Measurements from ENCODE around the gene BCL7B. TPM values are rescaled to one million over a fixed set of nuclear protein-coding genes. Genes with fewer than 3 reads are reported as not detected.

BCL7B gene
- total RNA-seq, 6 experiments from 2014 or later: 19.3 to 45.6 (median 21.3) TPM

- no peak overlapping the region for H3K27ac ChIP-seq
- TF ChIP-seq POLR2A (IDR thresholded peaks at IDR 0.05) (no peak), CTCF (IDR thresholded peaks at IDR 0.05) (no peak)
- H3K4me3 ChIP-seq: no peak overlapping the region
- DNase-seq: peak in 1 of 3 donors; percentile 24
- no peaks in the 10 kb centered on the region for H3K27me3 ChIP-seq
- intact Hi-C loops (cut with DNase I): no loop called here
- peaks cover 0 to 50% (median 36%) of the 10 kb centered on the region in 4 donors for H3K36me3 ChIP-seq
- WGBS (ENCODE audit: insufficient coverage, low coverage, low lambda C conversion rate, missing lambda C conversion rate): 100% methylated on average over 2 of the region's 6 CpGs
- H3K4me1 ChIP-seq: peaks cover 0 to 9% (median 2%) of the 10 kb centered on the region in 4 donors
- no peak for ATAC-seq
- H3K9me3 ChIP-seq: no peaks in the 10 kb centered on the region
Measured at GRCh38 chr7:73572767-73573186, 15.3 kb upstream of the BCL7B start.

DNA sequence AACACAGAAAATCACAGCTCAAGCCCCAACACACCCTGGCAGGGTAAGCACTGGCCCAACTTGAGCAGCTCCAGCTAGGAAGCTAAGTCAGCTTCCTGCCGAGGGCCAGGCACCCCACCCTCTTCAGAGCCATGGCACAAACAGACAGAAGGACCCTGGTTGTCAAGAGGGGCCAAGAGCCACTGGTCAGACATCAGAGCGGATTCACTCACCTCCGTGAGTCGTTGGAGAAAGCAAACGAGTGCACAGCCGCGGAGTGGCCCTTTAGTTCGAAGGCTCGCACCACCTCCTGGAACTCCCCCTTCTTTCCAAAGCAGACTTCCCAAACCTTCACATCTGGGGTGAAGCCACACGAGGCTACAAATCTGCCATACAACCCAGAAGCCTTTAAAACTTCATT, 13.5 kb upstream of the BCL7B start:
- Histone ChIP-seq H3K4me3 (no peak overlapping the region), H3K4me1 (no peaks in the 10 kb centered on the region), H3K27ac (no peak overlapping the region), H3K9me3 (no peaks in the 10 kb centered on the region), H3K27me3 (no peaks in the 10 kb centered on the region), H3K36me3 (peaks cover 0 to 50% (median 36%) of the 10 kb centered on the region in 4 donors)
- intact Hi-C loops (cut with DNase I): no loop called here
- 69% methylated on average over 2 of the region's 10 CpGs for WGBS (ENCODE audit: insufficient coverage, low coverage, low lambda C conversion rate, missing lambda C conversion rate)
- DNase-seq: peak in 1 of 3 donors; percentile 41
- TF ChIP-seq POLR2A (IDR thresholded peaks at IDR 0.05): no peak
- TF ChIP-seq CTCF (IDR thresholded peaks at IDR 0.05): no peak
- no peak for ATAC-seq

DNA sequence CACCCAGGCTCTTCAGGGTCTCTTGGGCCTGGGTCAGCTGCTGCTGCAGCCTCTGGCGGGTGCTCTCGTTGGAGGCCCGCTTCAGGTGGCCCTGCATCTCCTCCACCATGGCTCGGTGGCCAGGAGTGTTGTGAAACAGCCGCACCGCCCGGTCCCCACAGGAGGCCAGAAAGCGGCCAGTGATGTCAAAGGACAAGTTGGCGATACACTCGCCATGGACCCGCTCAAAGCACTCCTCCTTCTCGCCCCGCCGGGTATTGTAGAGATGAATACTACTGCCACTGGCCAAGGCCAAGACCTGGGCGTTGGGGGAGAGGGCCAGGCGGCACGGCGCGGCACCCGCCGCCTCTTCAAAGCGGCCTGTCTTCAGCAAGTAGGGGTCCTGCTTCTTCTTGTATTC, 13.0 kb upstream of the BCL7B start:
- Histone ChIP-seq H3K4me1 (no peaks in the 10 kb centered on the region), H3K4me3 (no peak overlapping the region), H3K9me3 (no peaks in the 10 kb centered on the region), H3K36me3 (peaks cover 0 to 50% (median 36%) of the 10 kb centered on the region in 4 donors), H3K27ac (no peak overlapping the region), H3K27me3 (no peaks in the 10 kb centered on the region)
- no peak for ATAC-seq
- peak in 1 of 3 donors; percentile 39 for DNase-seq
- 100% methylated on average over 1 of the region's 22 CpGs for WGBS (ENCODE audit: insufficient coverage, low coverage, low lambda C conversion rate, missing lambda C conversion rate)
- intact Hi-C loops (cut with DNase I): no loop called here
- TF ChIP-seq CTCF (IDR thresholded peaks at IDR 0.05) (no peak), POLR2A (IDR thresholded peaks at IDR 0.05) (no peak)

- Histone ChIP-seq H3K36me3 (peaks cover 0 to 45% (median 32%) of the 10 kb centered on the region in 4 donors), H3K27me3 (no peaks in the 10 kb centered on the region), H3K4me3 (no peak overlapping the region), H3K27ac (no peak overlapping the region), H3K4me1 (no peaks in the 10 kb centered on the region), H3K9me3 (no peaks in the 10 kb centered on the region)
- DNase-seq (no peak), ATAC-seq (no peak)
- intact Hi-C loops (cut with DNase I): no loop called here
- 82% methylated on average over 4 of the region's 5 CpGs for WGBS (ENCODE audit: insufficient coverage, low coverage, low lambda C conversion rate, missing lambda C conversion rate)
- TF ChIP-seq CTCF (IDR thresholded peaks at IDR 0.05): no peak
- no peak for TF ChIP-seq POLR2A (IDR thresholded peaks at IDR 0.05)
Measured at GRCh38 chr7:73569042-73569608, 11.6 kb upstream of the BCL7B start.
